ENCODE data around the gene CD81. TPM values are rescaled to one million over a fixed set of nuclear protein-coding genes. Genes with fewer than 3 reads are reported as not detected.
A peak's percentile ranks its signal among the peaks of the same experiment; 100 is the strongest.

Gene CD81
- total RNA-seq, 1 experiment from 2014 or later, result 296 TPM

DNA sequence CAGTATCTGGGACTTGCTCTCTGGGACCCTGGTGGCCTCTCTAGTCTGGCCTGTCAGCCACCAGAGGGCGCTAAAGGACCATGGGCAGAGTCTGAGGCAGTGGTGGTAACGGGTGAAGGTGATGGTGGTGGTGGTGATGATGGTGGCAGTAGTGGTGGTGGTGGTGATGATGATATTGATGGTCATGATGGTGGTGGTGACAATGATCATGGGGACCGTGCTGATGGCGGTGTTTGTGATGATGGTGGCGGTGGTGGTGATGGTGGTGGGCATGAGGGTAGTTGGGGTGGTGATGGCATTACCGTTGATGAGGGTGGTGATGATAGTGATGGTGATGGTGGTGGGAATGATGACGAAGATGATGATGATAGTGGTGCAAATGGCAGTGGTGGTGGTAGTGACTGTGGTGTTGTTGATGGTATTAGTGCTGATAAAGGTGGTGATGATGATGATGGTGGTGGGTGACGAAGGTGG, 51.2 kb downstream of the CD81 start:
- DNase-seq (ENCODE audit: low read depth, low spot score) (peak; percentile 52), ATAC-seq (peak; percentile 95)
- Histone ChIP-seq H3K9me2 (ENCODE audit: insufficient read depth) (no peaks in the 10 kb centered on the region), H3K9me3 (ENCODE audit: control insufficient read depth in 1 of 2, insufficient read depth in 1 of 2, low read depth in 1 of 2, low read length in 2 of 2) (no peaks in the 10 kb centered on the region), H4K20me1 (ENCODE audit: insufficient read depth) (no peaks in the 10 kb centered on the region), H3K4me3 (replicated peaks in 1 of 2; ENCODE audit: low read depth in 1 of 2, low read length in 2 of 2) (no peak overlapping the region), H3K79me2 (ENCODE audit: insufficient read depth, low read length) (no peaks in the 10 kb centered on the region), H2AFZ (ENCODE audit: low read depth, low read length, poor library complexity, severe bottlenecking) (no peak overlapping the region), H3K36me3 (ENCODE audit: control insufficient read depth in 1 of 2, insufficient read depth in 2 of 2, low read length in 2 of 2) (no peaks in the 10 kb centered on the region), H3K27ac (ENCODE audit: low read depth, low read length) (no peak overlapping the region), H3K4me2 (ENCODE audit: low read length) (no peak overlapping the region), H3K27me3 (ENCODE audit: insufficient read depth, low read length) (no peaks in the 10 kb centered on the region), H3K4me1 (ENCODE audit: control insufficient read depth in 1 of 2, insufficient read depth in 2 of 2, low read length in 2 of 2) (no peaks in the 10 kb centered on the region), H3K9ac (ENCODE audit: low read length) (no peak overlapping the region)
- ChIA-PET POLR2A (no interaction called here), CTCF (interaction anchor here (0.7 to 4.4 kb wide), 2 partner anchors 103 to 106 kb away, joined by 3 to 64 read pairs; no protein-coding TSS in a partner anchor), RAD21 (ENCODE audit: low non-redundant PET in 1 of 2, low total read pairs in 2 of 2, uncharacterized antibody in 2 of 2, unreplicated experiment in 2 of 2) (interaction anchor here (1.3 to 1.7 kb wide), 2 partner anchors 103 to 104 kb away, joined by 12 to 13 read pairs; no protein-coding TSS in a partner anchor)
- intact Hi-C loops (cut with micrococcal nuclease), result loop anchor here (1.0 kb wide), 2 partner anchors 103 to 460 kb away; no protein-coding TSS in a partner anchor
- TF ChIP-seq SIN3A (IDR thresholded peaks at IDR 0.05; ENCODE audit: low read depth) (no peak), YY1 (IDR thresholded peaks at IDR 0.05; ENCODE audit: extremely low read depth, insufficient replicate concordance, low read depth, low read length) (no peak), JUND (IDR thresholded peaks at IDR 0.05) (no peak), SP1 (IDR thresholded peaks at IDR 0.05; ENCODE audit: low read depth) (no peak), RAD21 (IDR thresholded peaks at IDR 0.05; ENCODE audit: low read depth) (peak; percentile 99)
- TF ChIP-seq, protein P1, sequence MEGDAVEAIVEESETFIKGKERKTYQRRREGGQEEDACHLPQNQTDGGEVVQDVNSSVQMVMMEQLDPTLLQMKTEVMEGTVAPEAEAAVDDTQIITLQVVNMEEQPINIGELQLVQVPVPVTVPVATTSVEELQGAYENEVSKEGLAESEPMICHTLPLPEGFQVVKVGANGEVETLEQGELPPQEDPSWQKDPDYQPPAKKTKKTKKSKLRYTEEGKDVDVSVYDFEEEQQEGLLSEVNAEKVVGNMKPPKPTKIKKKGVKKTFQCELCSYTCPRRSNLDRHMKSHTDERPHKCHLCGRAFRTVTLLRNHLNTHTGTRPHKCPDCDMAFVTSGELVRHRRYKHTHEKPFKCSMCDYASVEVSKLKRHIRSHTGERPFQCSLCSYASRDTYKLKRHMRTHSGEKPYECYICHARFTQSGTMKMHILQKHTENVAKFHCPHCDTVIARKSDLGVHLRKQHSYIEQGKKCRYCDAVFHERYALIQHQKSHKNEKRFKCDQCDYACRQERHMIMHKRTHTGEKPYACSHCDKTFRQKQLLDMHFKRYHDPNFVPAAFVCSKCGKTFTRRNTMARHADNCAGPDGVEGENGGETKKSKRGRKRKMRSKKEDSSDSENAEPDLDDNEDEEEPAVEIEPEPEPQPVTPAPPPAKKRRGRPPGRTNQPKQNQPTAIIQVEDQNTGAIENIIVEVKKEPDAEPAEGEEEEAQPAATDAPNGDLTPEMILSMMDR (IDR thresholded peaks at IDR 0.05 in 2 of 3, conservative IDR thresholded peaks at IDR 0.05 in 1 of 3; ENCODE audit: borderline replicate concordance in 1 of 3, insufficient read depth in 1 of 3, low read depth in 2 of 3, low read length in 2 of 3), result peak; percentile 97 to 99 (median 97)
- no TSS peak for BruUV-seq (replicated peaks)

DNA sequence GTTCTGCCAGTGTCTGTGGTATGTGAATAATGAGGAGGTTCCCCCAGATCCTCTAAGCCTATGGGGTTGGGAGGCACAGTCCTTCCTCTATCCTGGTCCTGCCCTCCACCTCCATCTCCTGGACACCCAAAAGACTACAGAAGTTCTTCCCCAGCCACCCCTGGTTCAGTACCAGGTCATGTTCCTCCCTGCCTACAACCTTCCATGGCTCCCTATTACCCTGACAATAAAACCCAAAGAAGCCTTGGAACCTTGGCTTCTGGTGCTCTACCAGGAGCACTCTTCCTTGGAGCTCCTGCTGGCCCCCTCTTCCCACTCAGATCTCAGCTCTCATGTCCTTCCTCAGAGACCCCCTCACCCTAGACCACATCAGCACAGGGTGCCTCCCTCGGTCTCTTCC, 54.3 kb downstream of the CD81 start:
- CTCF ChIA-PET, result no interaction called here

More for the DNA sequence above, 54.3 kb downstream of the CD81 start:
- no peaks in the 10 kb centered on the region for H3K9me3 ChIP-seq (ENCODE audit: control insufficient read depth in 1 of 2, insufficient read depth in 1 of 2, low read depth in 1 of 2, low read length in 2 of 2)
- intact Hi-C loops (cut with micrococcal nuclease), result no loop called here
- no peak overlapping the region for H3K9ac ChIP-seq (ENCODE audit: low read length)
- H3K4me3 ChIP-seq (replicated peaks in 1 of 2; ENCODE audit: low read depth in 1 of 2, low read length in 2 of 2), result no peak overlapping the region
- DNase-seq (ENCODE audit: low read depth, low spot score), result no peak
- TF ChIP-seq, protein P2, sequence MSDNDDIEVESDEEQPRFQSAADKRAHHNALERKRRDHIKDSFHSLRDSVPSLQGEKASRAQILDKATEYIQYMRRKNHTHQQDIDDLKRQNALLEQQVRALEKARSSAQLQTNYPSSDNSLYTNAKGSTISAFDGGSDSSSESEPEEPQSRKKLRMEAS (IDR thresholded peaks at IDR 0.05), result no peak
- TF ChIP-seq, protein P3, sequence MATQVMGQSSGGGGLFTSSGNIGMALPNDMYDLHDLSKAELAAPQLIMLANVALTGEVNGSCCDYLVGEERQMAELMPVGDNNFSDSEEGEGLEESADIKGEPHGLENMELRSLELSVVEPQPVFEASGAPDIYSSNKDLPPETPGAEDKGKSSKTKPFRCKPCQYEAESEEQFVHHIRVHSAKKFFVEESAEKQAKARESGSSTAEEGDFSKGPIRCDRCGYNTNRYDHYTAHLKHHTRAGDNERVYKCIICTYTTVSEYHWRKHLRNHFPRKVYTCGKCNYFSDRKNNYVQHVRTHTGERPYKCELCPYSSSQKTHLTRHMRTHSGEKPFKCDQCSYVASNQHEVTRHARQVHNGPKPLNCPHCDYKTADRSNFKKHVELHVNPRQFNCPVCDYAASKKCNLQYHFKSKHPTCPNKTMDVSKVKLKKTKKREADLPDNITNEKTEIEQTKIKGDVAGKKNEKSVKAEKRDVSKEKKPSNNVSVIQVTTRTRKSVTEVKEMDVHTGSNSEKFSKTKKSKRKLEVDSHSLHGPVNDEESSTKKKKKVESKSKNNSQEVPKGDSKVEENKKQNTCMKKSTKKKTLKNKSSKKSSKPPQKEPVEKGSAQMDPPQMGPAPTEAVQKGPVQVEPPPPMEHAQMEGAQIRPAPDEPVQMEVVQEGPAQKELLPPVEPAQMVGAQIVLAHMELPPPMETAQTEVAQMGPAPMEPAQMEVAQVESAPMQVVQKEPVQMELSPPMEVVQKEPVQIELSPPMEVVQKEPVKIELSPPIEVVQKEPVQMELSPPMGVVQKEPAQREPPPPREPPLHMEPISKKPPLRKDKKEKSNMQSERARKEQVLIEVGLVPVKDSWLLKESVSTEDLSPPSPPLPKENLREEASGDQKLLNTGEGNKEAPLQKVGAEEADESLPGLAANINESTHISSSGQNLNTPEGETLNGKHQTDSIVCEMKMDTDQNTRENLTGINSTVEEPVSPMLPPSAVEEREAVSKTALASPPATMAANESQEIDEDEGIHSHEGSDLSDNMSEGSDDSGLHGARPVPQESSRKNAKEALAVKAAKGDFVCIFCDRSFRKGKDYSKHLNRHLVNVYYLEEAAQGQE (IDR thresholded peaks at IDR 0.05; ENCODE audit: low read depth), result no peak
- TF ChIP-seq YY1 (IDR thresholded peaks at IDR 0.05; ENCODE audit: extremely low read depth, insufficient replicate concordance, low read depth, low read length) (no peak), EGR1 (IDR thresholded peaks at IDR 0.05; ENCODE audit: low read depth) (no peak), SIN3A (IDR thresholded peaks at IDR 0.05; ENCODE audit: low read depth) (no peak)
- no peaks in the 10 kb centered on the region for H3K27me3 ChIP-seq (ENCODE audit: insufficient read depth, low read length)
- no peaks in the 10 kb centered on the region for H3K79me2 ChIP-seq (ENCODE audit: insufficient read depth, low read length)
- H3K36me3 ChIP-seq (ENCODE audit: control insufficient read depth in 1 of 2, insufficient read depth in 2 of 2, low read length in 2 of 2), result no peaks in the 10 kb centered on the region
- H4K20me1 ChIP-seq (ENCODE audit: insufficient read depth), result no peaks in the 10 kb centered on the region
- H2AFZ ChIP-seq (ENCODE audit: low read depth, low read length, poor library complexity, severe bottlenecking), result no peak overlapping the region
- no TSS peak for BruUV-seq (replicated peaks)
- no peak overlapping the region for H3K4me2 ChIP-seq (ENCODE audit: low read length)
- no peaks in the 10 kb centered on the region for H3K9me2 ChIP-seq (ENCODE audit: insufficient read depth)
- no peak overlapping the region for H3K27ac ChIP-seq (ENCODE audit: low read depth, low read length)
- no peaks in the 10 kb centered on the region for H3K4me1 ChIP-seq (ENCODE audit: control insufficient read depth in 1 of 2, insufficient read depth in 2 of 2, low read length in 2 of 2)
- ChIA-PET POLR2A (no interaction called here), RAD21 (ENCODE audit: low non-redundant PET in 1 of 2, low total read pairs in 2 of 2, uncharacterized antibody in 2 of 2, unreplicated experiment in 2 of 2) (no interaction called here)
- no peak for ATAC-seq

Data from HCT116 (cell line).